Adrenal gland (tissue), 12 donors: Measurements from ENCODE around the gene PLAC1. TPM values are rescaled to one million over a fixed set of nuclear protein-coding genes. Genes with fewer than 3 reads are reported as not detected.

Experiments used
- DNase-seq, 7 donors: peaks; one replicate each; pipeline ENCODE4 v3.0.0-alpha.2; 2019 to 2020
- H3K27ac ChIP-seq, 5 donors: fragments of 200-600 bp; sonication (generic) in 4 of 5; 1 replicate in 3 of 5; 2 replicates in 2 of 5; pipeline versions ENCODE4 v1.5.1 to v1.8.0; 2016 to 2020; ENCODE audit warnings: mild to moderate bottlenecking in 1 of 5
- H3K27me3 ChIP-seq: fragments of 200-600 bp; 2 replicates; pipeline ENCODE4 v1.8.0; 2021
- H3K36me3 ChIP-seq, 2 donors: fragments of 200-600 bp; replicated peaks in 1 of 2; 1 replicate in 1 of 2; 2 replicates in 1 of 2; pipeline versions ENCODE4 v1.5.1 to v1.8.0; 2018 to 2022
- H3K4me1 ChIP-seq, 2 donors: fragments of 200-600 bp; replicated peaks in 1 of 2; 1 replicate in 1 of 2; 2 replicates in 1 of 2; pipeline versions ENCODE4 v1.5.1 to v1.8.0; 2018 to 2021
- H3K4me3 ChIP-seq, 4 donors: fragments of 200-600 bp; sonication (generic) in 3 of 4; one replicate each; pipeline ENCODE4 v1.5.1; 2016 to 2018
- H3K9me3 ChIP-seq, 3 donors: fragments of 200-600 bp; sonication (generic) in 1 of 3; replicated peaks in 1 of 3; 1 replicate in 2 of 3; 2 replicates in 1 of 3; pipeline versions ENCODE4 v1.5.1 to v1.8.0; 2016 to 2021
- POLR2A ChIP-seq, 2 donors: fragments of 450-650 bp; IDR thresholded peaks; one replicate each; pipeline ENCODE4 v1.6.1; 2017; ENCODE audit warnings: antibody characterized with exemption in 2 of 2, mild to moderate bottlenecking in 2 of 2, moderate library complexity in 1 of 2
- WGBS, 4 donors: extraction: QIAGEN DNeasy Blood & Tissue Kit in 2 of 4; methylation state at CpG; one replicate each; pipeline versions ENCODE4 v1.1.5 to v1.1.7; 2013 to 2017; 5-methylcytosine and 5-hydroxymethylcytosine counted together
- intact Hi-C, 2 donors: fragments of 100-400 bp; cut with DNase I; formaldehyde crosslinking; loops; one replicate each; pipeline versions ENCODE4 v1.14.1 to v1.15.0; 2022 to 2023
- polyA plus RNA-seq, 3 donors: library from polyadenylated mRNA; stranded (reverse); fragments of 200-250 nt in 2 of 3; fragments of 350-450 nt in 1 of 3; fragmentation: Illumina TruSeq in 1 of 3; extraction: RNeasy Lipid Tissue Mini Kit (QIAGEN cat#74804) in 1 of 3; gene quantifications; one replicate each; pipeline ENCODE4 v1.2.3, GENCODE V29; 2013 to 2014
- total RNA-seq, 9 donors: library from RNA; depleted of rRNA in 4 of 9; stranded (reverse); fragments of >200 nt in 4 of 9; fragments of 120-200 nt in 1 of 9; fragmentation: NEBNext Ultra II Directional in 1 of 9; extraction: Animal tissue kit (Norgen Biotek cat#: 25700) in 1 of 9; gene quantifications; one replicate each; pipeline versions ENCODE4 v1.1.0 to v1.2.4, GENCODE V29; 2013 to 2023
- TF ChIP-seq, protein P1 (sequence below), 6 experiments: fragments of 450-650 bp in 4 of 6; fragments of 200-600 bp in 2 of 6; sonication (generic) in 1 of 6; IDR thresholded peaks; 1 replicate in 5 of 6; 2 replicates in 1 of 6; pipeline versions ENCODE4 v1.5.1 to v1.8.0; 2016 to 2021; ENCODE audit warnings: antibody characterized with exemption in 6 of 6, mild to moderate bottlenecking in 2 of 6, moderate library complexity in 1 of 6
- donor health status: healthy with polysubstance abuse.
- donor health status: Bipolar disorder and iron deficiency.
- donor health status: DM: yes; HTN: yes; CAD: no.
- donor health status: DM: no; HTN: no; CAD: no.
- donor health status: DM: no; HTN: no; CAD: no.
- donor health status: DM: yes; HTN: yes; CAD: no.

PLAC1 gene
- total and polyA plus RNA-seq, 12 donors, result 58.0 TPM; not detected in 11

DNA sequence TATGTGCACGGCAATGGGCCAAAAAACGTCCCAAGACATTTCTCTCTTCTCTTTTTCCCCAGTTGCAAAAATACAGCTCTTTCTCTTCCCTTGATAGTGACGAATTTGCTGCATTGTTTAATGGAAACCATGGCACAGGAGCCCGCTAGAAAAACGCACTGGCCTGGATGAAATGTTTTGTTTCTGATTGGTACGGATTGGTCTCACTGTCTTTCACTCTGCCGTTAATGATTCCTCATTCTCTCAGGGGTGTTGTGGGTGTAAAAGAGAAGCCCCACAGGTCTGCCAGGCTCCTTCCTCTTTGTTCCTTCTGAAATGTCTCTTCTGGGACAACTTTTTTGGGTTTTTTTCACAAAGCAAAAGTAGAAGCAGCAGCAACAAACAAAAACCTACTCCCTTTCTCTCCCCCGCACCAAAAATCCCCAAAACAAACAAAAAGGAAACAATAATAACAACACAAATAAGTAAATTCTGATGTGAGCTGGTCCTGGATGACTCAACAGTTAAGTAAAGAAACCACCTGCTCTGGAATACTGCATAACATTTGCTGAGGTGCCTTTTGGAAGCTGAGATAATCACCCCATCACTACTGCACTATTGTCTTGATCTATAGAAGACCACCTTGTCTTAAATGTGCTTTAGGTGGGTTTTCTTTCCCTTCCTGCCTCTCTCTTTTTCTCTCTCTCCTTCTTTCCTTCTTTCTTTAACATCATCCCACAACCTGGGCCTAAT is 89.8 kb downstream of the PLAC1 start:
- DNase-seq, result no peak
- intact Hi-C loops, result no loop called here
- 65 to 82% (median 76%) methylated on average over 8 of the region's 8 CpGs for WGBS, 4 donors
- TF ChIP-seq POLR2A (IDR thresholded peaks at IDR 0.05), result no peak
- TF ChIP-seq, protein P1, sequence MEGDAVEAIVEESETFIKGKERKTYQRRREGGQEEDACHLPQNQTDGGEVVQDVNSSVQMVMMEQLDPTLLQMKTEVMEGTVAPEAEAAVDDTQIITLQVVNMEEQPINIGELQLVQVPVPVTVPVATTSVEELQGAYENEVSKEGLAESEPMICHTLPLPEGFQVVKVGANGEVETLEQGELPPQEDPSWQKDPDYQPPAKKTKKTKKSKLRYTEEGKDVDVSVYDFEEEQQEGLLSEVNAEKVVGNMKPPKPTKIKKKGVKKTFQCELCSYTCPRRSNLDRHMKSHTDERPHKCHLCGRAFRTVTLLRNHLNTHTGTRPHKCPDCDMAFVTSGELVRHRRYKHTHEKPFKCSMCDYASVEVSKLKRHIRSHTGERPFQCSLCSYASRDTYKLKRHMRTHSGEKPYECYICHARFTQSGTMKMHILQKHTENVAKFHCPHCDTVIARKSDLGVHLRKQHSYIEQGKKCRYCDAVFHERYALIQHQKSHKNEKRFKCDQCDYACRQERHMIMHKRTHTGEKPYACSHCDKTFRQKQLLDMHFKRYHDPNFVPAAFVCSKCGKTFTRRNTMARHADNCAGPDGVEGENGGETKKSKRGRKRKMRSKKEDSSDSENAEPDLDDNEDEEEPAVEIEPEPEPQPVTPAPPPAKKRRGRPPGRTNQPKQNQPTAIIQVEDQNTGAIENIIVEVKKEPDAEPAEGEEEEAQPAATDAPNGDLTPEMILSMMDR (IDR thresholded peaks at IDR 0.05), result no peak
- Histone ChIP-seq H3K4me3 (no peak overlapping the region), H3K36me3 (no peaks in the 10 kb centered on the region), H3K4me1 (no peaks in the 10 kb centered on the region), H3K27me3 (no peaks in the 10 kb centered on the region), H3K9me3 (no peaks in the 10 kb centered on the region), H3K27ac (no peak overlapping the region)

DNA sequence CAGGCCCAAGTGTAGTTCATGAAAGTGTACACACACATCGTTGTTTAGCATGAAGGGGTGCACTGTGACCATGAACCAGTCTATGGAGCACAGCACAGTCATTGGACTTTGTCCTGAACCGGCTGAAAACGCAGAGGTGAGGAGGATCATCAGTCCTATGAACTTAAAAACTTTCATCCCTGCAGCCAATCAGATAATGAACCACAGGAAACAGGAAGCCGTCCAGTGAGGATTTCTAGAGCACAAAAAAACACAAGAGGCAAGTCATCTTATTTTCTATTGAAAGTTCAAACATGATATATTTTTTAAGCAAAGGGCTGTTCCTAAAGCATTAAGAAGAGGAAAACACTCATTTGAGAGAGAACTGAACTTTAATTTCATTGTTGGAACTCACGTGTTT is 91.8 kb downstream of the PLAC1 start:
- Histone ChIP-seq H3K4me3 (no peak overlapping the region), H3K27me3 (no peaks in the 10 kb centered on the region), H3K36me3 (no peaks in the 10 kb centered on the region), H3K9me3 (no peaks in the 10 kb centered on the region), H3K4me1 (no peaks in the 10 kb centered on the region), H3K27ac (no peak overlapping the region)
- TF ChIP-seq, protein P1 (IDR thresholded peaks at IDR 0.05), result no peak
- TF ChIP-seq POLR2A (IDR thresholded peaks at IDR 0.05), result no peak
- no peak for DNase-seq
- intact Hi-C loops, result no loop called here
- WGBS, 4 donors, result 63 to 69% (median 66%) methylated on average over 5 of the region's 5 CpGs

DNA sequence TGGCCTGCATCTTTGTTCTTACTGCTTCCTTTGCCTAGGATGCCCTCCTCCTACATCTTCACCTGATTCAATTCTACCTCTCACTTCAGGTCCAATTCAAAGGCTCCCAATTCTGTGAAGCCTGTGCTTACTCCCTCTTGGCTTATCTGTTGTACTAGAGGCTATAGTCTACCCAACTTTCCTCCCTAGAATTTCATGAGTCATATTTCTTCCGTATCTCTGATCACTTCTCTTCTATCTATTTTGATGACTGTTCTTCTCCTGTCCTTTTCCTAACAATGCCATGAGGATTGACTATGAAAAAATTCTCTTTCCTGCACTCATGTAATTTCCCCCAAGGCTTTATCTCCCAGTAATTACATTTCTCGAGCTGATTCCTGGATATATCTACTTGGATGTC is 96.3 kb downstream of the PLAC1 start:
- H3K4me3 ChIP-seq, result no peak overlapping the region
- no peaks in the 10 kb centered on the region for H3K9me3 ChIP-seq
- WGBS, 4 donors, result 59 to 73% (median 66%) methylated on average over 2 of the region's 2 CpGs
- H3K4me1 ChIP-seq, result no peaks in the 10 kb centered on the region
- DNase-seq, result no peak
- no peaks in the 10 kb centered on the region for H3K36me3 ChIP-seq
- no peak for TF ChIP-seq POLR2A (IDR thresholded peaks at IDR 0.05)
- TF ChIP-seq, protein P1 (IDR thresholded peaks at IDR 0.05), result no peak
- no peaks in the 10 kb centered on the region for H3K27me3 ChIP-seq
- no peak overlapping the region for H3K27ac ChIP-seq
- intact Hi-C loops, result no loop called here

DNA sequence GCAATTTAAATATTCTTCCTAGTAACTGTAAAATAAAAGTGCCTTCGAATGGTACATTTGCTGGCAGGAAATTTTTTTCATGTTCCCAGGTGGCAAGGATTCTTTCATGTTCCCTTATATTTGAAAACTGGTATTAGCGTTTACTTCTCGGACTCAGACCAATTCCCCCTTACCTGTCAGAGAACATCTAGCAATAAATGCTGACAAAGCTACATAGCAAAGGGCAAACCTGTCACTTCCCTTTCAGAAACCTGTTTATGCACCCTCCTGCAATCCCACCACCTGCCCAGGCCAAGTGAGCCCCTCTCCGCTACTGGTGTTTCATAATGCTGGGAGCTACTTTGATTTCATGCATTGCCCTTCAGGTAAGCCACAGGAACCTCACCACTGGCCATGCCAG is 100.1 kb downstream of the PLAC1 start:
- H3K27me3 ChIP-seq, result no peaks in the 10 kb centered on the region
- H3K36me3 ChIP-seq, result no peaks in the 10 kb centered on the region
- no peak for DNase-seq
- H3K9me3 ChIP-seq, result no peaks in the 10 kb centered on the region
- H3K27ac ChIP-seq, result no peak overlapping the region
- TF ChIP-seq POLR2A (IDR thresholded peaks at IDR 0.05), result no peak
- TF ChIP-seq, protein P1 (IDR thresholded peaks at IDR 0.05), result no peak
- intact Hi-C loops, result no loop called here
- H3K4me1 ChIP-seq, result no peaks in the 10 kb centered on the region
- WGBS, 4 donors, result 74 to 89% (median 81%) methylated on average over 4 of the region's 4 CpGs
- H3K4me3 ChIP-seq, result no peak overlapping the region
